ENCODE measurements around the gene CCDC192.

GRCh38 chr5:127885176-127885575 lies 182.0 kb downstream of the CCDC192 start:
- TF ChIP-seq YY1 (IDR thresholded peaks at IDR 0.05; ENCODE audit: low read depth, low read length), result no peak
- TF ChIP-seq, protein P1, sequence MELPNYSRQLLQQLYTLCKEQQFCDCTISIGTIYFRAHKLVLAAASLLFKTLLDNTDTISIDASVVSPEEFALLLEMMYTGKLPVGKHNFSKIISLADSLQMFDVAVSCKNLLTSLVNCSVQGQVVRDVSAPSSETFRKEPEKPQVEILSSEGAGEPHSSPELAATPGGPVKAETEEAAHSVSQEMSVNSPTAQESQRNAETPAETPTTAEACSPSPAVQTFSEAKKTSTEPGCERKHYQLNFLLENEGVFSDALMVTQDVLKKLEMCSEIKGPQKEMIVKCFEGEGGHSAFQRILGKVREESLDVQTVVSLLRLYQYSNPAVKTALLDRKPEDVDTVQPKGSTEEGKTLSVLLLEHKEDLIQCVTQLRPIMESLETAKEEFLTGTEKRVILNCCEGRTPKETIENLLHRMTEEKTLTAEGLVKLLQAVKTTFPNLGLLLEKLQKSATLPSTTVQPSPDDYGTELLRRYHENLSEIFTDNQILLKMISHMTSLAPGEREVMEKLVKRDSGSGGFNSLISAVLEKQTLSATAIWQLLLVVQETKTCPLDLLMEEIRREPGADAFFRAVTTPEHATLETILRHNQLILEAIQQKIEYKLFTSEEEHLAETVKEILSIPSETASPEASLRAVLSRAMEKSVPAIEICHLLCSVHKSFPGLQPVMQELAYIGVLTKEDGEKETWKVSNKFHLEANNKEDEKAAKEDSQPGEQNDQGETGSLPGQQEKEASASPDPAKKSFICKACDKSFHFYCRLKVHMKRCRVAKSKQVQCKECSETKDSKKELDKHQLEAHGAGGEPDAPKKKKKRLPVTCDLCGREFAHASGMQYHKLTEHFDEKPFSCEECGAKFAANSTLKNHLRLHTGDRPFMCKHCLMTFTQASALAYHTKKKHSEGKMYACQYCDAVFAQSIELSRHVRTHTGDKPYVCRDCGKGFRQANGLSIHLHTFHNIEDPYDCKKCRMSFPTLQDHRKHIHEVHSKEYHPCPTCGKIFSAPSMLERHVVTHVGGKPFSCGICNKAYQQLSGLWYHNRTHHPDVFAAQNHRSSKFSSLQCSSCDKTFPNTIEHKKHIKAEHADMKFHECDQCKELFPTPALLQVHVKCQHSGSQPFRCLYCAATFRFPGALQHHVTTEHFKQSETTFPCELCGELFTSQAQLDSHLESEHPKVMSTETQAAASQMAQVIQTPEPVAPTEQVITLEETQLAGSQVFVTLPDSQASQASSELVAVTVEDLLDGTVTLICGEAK (IDR thresholded peaks at IDR 0.05; ENCODE audit: borderline replicate concordance), result no peak

Measured in GM12878 (cell line).